ENCODE data around the gene TADA2A.

- TF ChIP-seq ELF4 (IDR thresholded peaks at IDR 0.05), result no peak
- no peak for TF ChIP-seq FOXA1 (IDR thresholded peaks at IDR 0.05)
- TF ChIP-seq HDGF (IDR thresholded peaks at IDR 0.05; ENCODE audit: borderline replicate concordance), result no peak
- no peak for TF ChIP-seq SUZ12 (IDR thresholded peaks at IDR 0.05)
- TF ChIP-seq NFRKB (IDR thresholded peaks at IDR 0.05), result no peak
- TF ChIP-seq TARDBP (IDR thresholded peaks at IDR 0.05), result no peak
- no peak for TF ChIP-seq ZNF384 (IDR thresholded peaks at IDR 0.05)
- TF ChIP-seq SP1 (IDR thresholded peaks at IDR 0.05), result no peak
- TF ChIP-seq FOXM1 (IDR thresholded peaks at IDR 0.05; ENCODE audit: borderline replicate concordance), result no peak
- TF ChIP-seq ARNT (IDR thresholded peaks at IDR 0.05), result no peak
- TF ChIP-seq L3MBTL2 (conservative IDR thresholded peaks at IDR 0.05), result no peak
- TF ChIP-seq BHLHE40 (IDR thresholded peaks at IDR 0.05; ENCODE audit: borderline replicate concordance), result no peak
These were observed 58.5 kb downstream of the TADA2A start for GRCh38 chr17:37465069-37465616.

All from HEK293T (cell line).